HepG2 (cell line): Measurements from ENCODE around the gene UBE2O. TPM values are rescaled to one million over a fixed set of nuclear protein-coding genes. Genes with fewer than 3 reads are reported as not detected.

Experiments used
- ATF1 ChIP-seq: IDR thresholded peaks from 2 replicates; pipeline ENCODE4 v1.6.1; 2016; ENCODE audit warnings: mild to moderate bottlenecking, control low read depth
- ATF7 ChIP-seq, 2 experiments: fragments of 450-650 bp in 1 of 2; sonication (generic) in 1 of 2; formaldehyde crosslinking in 1 of 2; IDR thresholded peaks; 2 replicates each; pipeline versions ENCODE4 v1.4.0 to v1.6.1; 2016 to 2020; ENCODE audit warnings: antibody characterized with exemption in 1 of 2, mild to moderate bottlenecking in 1 of 2, missing genetic modification reagents in 1 of 2
- CENPBD1 ChIP-seq: sonication (generic); formaldehyde crosslinking; IDR thresholded peaks from 2 replicates; pipeline ENCODE4 v1.8.0; 2022; ENCODE audit warnings: missing genetic modification reagents, low read depth, mild to moderate bottlenecking, borderline replicate concordance
- DNMT1 ChIP-seq: sonication (generic); formaldehyde crosslinking; IDR thresholded peaks from 2 replicates; pipeline ENCODE4 v1.5.1; 2020; ENCODE audit warnings: mild to moderate bottlenecking, missing genetic modification reagents
- ELF4 ChIP-seq: sonication (generic); formaldehyde crosslinking; IDR thresholded peaks from 2 replicates; pipeline ENCODE4 v1.5.0; 2020; ENCODE audit warnings: missing genetic modification reagents, mild to moderate bottlenecking, moderate library complexity, borderline replicate concordance
- GMEB1 ChIP-seq: sonication (generic); formaldehyde crosslinking; IDR thresholded peaks from 2 replicates; pipeline ENCODE4 v1.5.1; 2020; ENCODE audit warnings: missing genetic modification reagents, mild to moderate bottlenecking, borderline replicate concordance
- GTF3A ChIP-seq: sonication (generic); formaldehyde crosslinking; conservative IDR thresholded peaks from 2 replicates; pipeline ENCODE4 v1.4.0; 2020; ENCODE audit warnings: mild to moderate bottlenecking, missing genetic modification reagents
- HOMEZ ChIP-seq: IDR thresholded peaks from 2 replicates; pipeline ENCODE4 v1.6.1; 2016; ENCODE audit warnings: low read depth
- MED13 ChIP-seq: sonication (generic); formaldehyde crosslinking; IDR thresholded peaks from 2 replicates; pipeline ENCODE4 v1.5.0; 2020; ENCODE audit warnings: missing genetic modification reagents
- PAWR ChIP-seq: sonication (generic); formaldehyde crosslinking; IDR thresholded peaks from 2 replicates; pipeline ENCODE4 v1.4.0; 2020; ENCODE audit warnings: missing genetic modification reagents, mild to moderate bottlenecking, borderline replicate concordance
- PHB2 ChIP-seq: fragments of 450-650 bp; IDR thresholded peaks from 2 replicates; pipeline ENCODE4 v1.6.1; 2018; ENCODE audit not compliant: partially characterized antibody
- TERF1 ChIP-seq: sonication (generic); formaldehyde crosslinking; IDR thresholded peaks from 2 replicates; pipeline ENCODE4 v1.8.0; 2022; ENCODE audit warnings: mild to moderate bottlenecking, missing genetic modification reagents, moderate library complexity
- TRIM22 ChIP-seq: fragments of 450-650 bp; IDR thresholded peaks from 2 replicates; pipeline ENCODE4 v1.6.1; 2017
- ZBTB1 ChIP-seq: sonication (generic); formaldehyde crosslinking; IDR thresholded peaks from 2 replicates; pipeline ENCODE4 v1.4.0; 2020; ENCODE audit warnings: missing genetic modification reagents, borderline replicate concordance
- ZBTB7A ChIP-seq: sonication (generic); formaldehyde crosslinking; IDR thresholded peaks from 2 replicates; pipeline ENCODE4 v1.8.0; 2022; ENCODE audit warnings: mild to moderate bottlenecking, missing genetic modification reagents
- ZMAT3 ChIP-seq: sonication (generic); formaldehyde crosslinking; conservative IDR thresholded peaks from 2 replicates; pipeline ENCODE4 v1.7.0; 2021; ENCODE audit warnings: missing genetic modification reagents
- ZNF280B ChIP-seq: sonication (generic); formaldehyde crosslinking; IDR thresholded peaks from 2 replicates; pipeline ENCODE4 v1.5.0; 2020; ENCODE audit warnings: missing genetic modification reagents, mild to moderate bottlenecking, borderline replicate concordance
- ZNF501 ChIP-seq: sonication (generic); formaldehyde crosslinking; IDR thresholded peaks from 2 replicates; pipeline ENCODE4 v1.5.1; 2020; ENCODE audit warnings: mild to moderate bottlenecking, moderate library complexity, missing genetic modification reagents
- ZNF564 ChIP-seq: sonication (generic); formaldehyde crosslinking; IDR thresholded peaks from 2 replicates; pipeline ENCODE4 v1.8.1; 2023; ENCODE audit warnings: mild to moderate bottlenecking, missing genetic modification reagents
- ZNF816 ChIP-seq: sonication (generic); formaldehyde crosslinking; IDR thresholded peaks from 2 replicates; pipeline ENCODE4 v1.8.0; 2022; ENCODE audit warnings: missing genetic modification reagents, mild to moderate bottlenecking, borderline replicate concordance
- polyA plus RNA-seq, 8 experiments: library from polyadenylated mRNA; depleted of rRNA in 3 of 8; stranded (reverse) in 7 of 8; unstranded in 1 of 8; fragments of >200 nt; fragmentation: Illumina TruSeq in 4 of 8; extraction: Trizol in 4 of 8; gene quantifications; 2 replicates each; pipeline versions ENCODE4 v1.2.1 to v1.2.3, GENCODE V29; 2011 to 2016; ENCODE audit warnings: low read depth in 4 of 8, missing spikeins in 1 of 8, mixed read lengths in 1 of 8; ENCODE audit not compliant: insufficient read depth in 1 of 8
- total RNA-seq, 5 experiments: library from RNA; depleted of rRNA; stranded (reverse); fragments of >200 nt; fragmentation: Illumina TruSeq; extraction: Trizol; gene quantifications; 2 replicates each; pipeline ENCODE4 v1.2.3, GENCODE V29; 2016; ENCODE audit warnings: low read depth in 1 of 5

Gene UBE2O
- total and polyA plus RNA-seq, 2 of the 13 experiments (the other 11 are each of a cell fraction or from before 2014, with no cell fraction given), result 21.5 to 23.5 TPM

GRCh38 chr17:76353599-76354316 lies 99.2 kb downstream of the UBE2O start, which contains the start of gene PRPSAP1 (continued):
- no peak for TF ChIP-seq TRIM22
- TF ChIP-seq ZMAT3, result peak; percentile 89; the same call in 1 of the 2 replicates
- peak; percentile 76 for TF ChIP-seq ATF1
- TF ChIP-seq ATF7 (IDR thresholded peaks at IDR 0.05), result no peak
- peak; percentile 81 for TF ChIP-seq ATF7 (CRISPR knock-in tag; IDR thresholded peaks at IDR 0.05)
- peak; percentile 97 for TF ChIP-seq DNMT1 (CRISPR knock-in tag)
- no peak for TF ChIP-seq ZNF816 (CRISPR knock-in tag)
- peak; percentile 75; the same call in 1 of the 2 replicates for TF ChIP-seq MED13 (CRISPR knock-in tag)
- TF ChIP-seq ZNF280B (CRISPR knock-in tag), result peak; percentile 88
- no peak for TF ChIP-seq CENPBD1 (CRISPR knock-in tag)
- TF ChIP-seq ZBTB1 (CRISPR knock-in tag), result 0 out of 2 replicates have a peak, but pooled peaks have one; percentile 34
- TF ChIP-seq GTF3A, result 0 out of 2 replicates have a peak, but pooled peaks have one; percentile 66
- TF ChIP-seq ZBTB7A (CRISPR knock-in tag), result peak; percentile 91
- 0 out of 2 replicates have a peak, but pooled peaks have one; percentile 66 for TF ChIP-seq TERF1 (CRISPR knock-in tag)
- TF ChIP-seq ZNF564, result peak; percentile 85; the same call in 1 of the 2 replicates
- peak; percentile 88 for TF ChIP-seq GMEB1 (CRISPR knock-in tag)
- TF ChIP-seq ZNF501 (CRISPR knock-in tag), result peak; percentile 97
- peak; percentile 67; the same call in 1 of the 2 replicates for TF ChIP-seq ELF4 (CRISPR knock-in tag)
- peak; percentile 51 for TF ChIP-seq PAWR
- 0 out of 2 replicates have a peak, but pooled peaks have one; percentile 24 for TF ChIP-seq HOMEZ (CRISPR knock-in tag)
- no peak for TF ChIP-seq PHB2
